ENCODE measurements around the gene REPIN1. TPM values are rescaled to one million over a fixed set of nuclear protein-coding genes. Genes with fewer than 3 reads are reported as not detected.

Gene REPIN1
- total RNA-seq, 1 experiment from 2014 or later, result 113 TPM

- peak; percentile 18 for DNase-seq (ENCODE audit: low spot score)
- ChIA-PET CTCF (no interaction called here), POLR2A (ENCODE audit: low non-redundant PET) (interaction anchor here (0.6 kb wide), 1 partner anchor 43 kb away, joined by 5 read pairs; no protein-coding TSS in a partner anchor)
- Histone ChIP-seq H3K4me1 (ENCODE audit: insufficient read depth, low read length, poor library complexity, severe bottlenecking) (peaks cover 34% of the 10 kb centered on the region), H3K27me3 (replicated peaks; ENCODE audit: insufficient read depth, low read depth, low read length, poor library complexity) (no peaks in the 10 kb centered on the region), H3K4me3 (ENCODE audit: low read depth, low read length, poor library complexity, severe bottlenecking) (peak overlapping the region; percentile 96), H3K27ac (ENCODE audit: low read depth, low read length, poor library complexity, severe bottlenecking) (peak overlapping the region; percentile 97), H3K9me3 (ENCODE audit: low read depth, low read length, poor library complexity, severe bottlenecking) (no peaks in the 10 kb centered on the region), H3K36me3 (ENCODE audit: insufficient read depth, low read length, poor library complexity, severe bottlenecking) (peaks cover 11% of the 10 kb centered on the region)
- no TSS peak for BruUV-seq (replicated peaks)
- TF ChIP-seq CTCF (conservative IDR thresholded peaks at IDR 0.05; ENCODE audit: low read depth, low read length) (no peak), EZH2 (IDR thresholded peaks at IDR 0.05; ENCODE audit: borderline replicate concordance, low read depth, low read length, poor library complexity, severe bottlenecking) (no peak)
- intact Hi-C loops (cut with micrococcal nuclease; ENCODE audit: unreplicated experiment), result no loop called here
Observed at GRCh38 chr7:150367677-150368095, 936 bp upstream of the REPIN1 start.

- no peaks in the 10 kb centered on the region for H3K9me3 ChIP-seq (ENCODE audit: low read depth, low read length, poor library complexity, severe bottlenecking)
- DNase-seq (ENCODE audit: low spot score), result peak; percentile 41
- H3K4me1 ChIP-seq (ENCODE audit: insufficient read depth, low read length, poor library complexity, severe bottlenecking), result peaks cover 25% of the 10 kb centered on the region
- ChIA-PET CTCF (no interaction called here), POLR2A (ENCODE audit: low non-redundant PET) (no interaction called here)
- peak overlapping the region; percentile 96 for H3K4me3 ChIP-seq (ENCODE audit: low read depth, low read length, poor library complexity, severe bottlenecking)
- H3K36me3 ChIP-seq (ENCODE audit: insufficient read depth, low read length, poor library complexity, severe bottlenecking), result peaks cover 22% of the 10 kb centered on the region
- H3K27ac ChIP-seq (ENCODE audit: low read depth, low read length, poor library complexity, severe bottlenecking), result peak overlapping the region; percentile 97
- no TSS peak for BruUV-seq (replicated peaks)
- H3K27me3 ChIP-seq (replicated peaks; ENCODE audit: insufficient read depth, low read depth, low read length, poor library complexity), result no peaks in the 10 kb centered on the region
- intact Hi-C loops (cut with micrococcal nuclease; ENCODE audit: unreplicated experiment), result no loop called here
- no peak for TF ChIP-seq CTCF (conservative IDR thresholded peaks at IDR 0.05; ENCODE audit: low read depth, low read length)
- no peak for TF ChIP-seq EZH2 (IDR thresholded peaks at IDR 0.05; ENCODE audit: borderline replicate concordance, low read depth, low read length, poor library complexity, severe bottlenecking)
Observed at GRCh38 chr7:150368884-150369747, 494 bp downstream of the REPIN1 start.

- POLR2A ChIA-PET (ENCODE audit: low non-redundant PET), result no interaction called here
- H3K4me3 ChIP-seq (ENCODE audit: low read depth, low read length, poor library complexity, severe bottlenecking), result peak overlapping the region; percentile 96
- DNase-seq (ENCODE audit: low spot score), result no peak
- no TSS peak for BruUV-seq (replicated peaks)
- intact Hi-C loops (cut with micrococcal nuclease; ENCODE audit: unreplicated experiment), result no loop called here
- H3K27me3 ChIP-seq (replicated peaks; ENCODE audit: insufficient read depth, low read depth, low read length, poor library complexity), result no peaks in the 10 kb centered on the region
- TF ChIP-seq CTCF (conservative IDR thresholded peaks at IDR 0.05; ENCODE audit: low read depth, low read length) (no peak), EZH2 (IDR thresholded peaks at IDR 0.05; ENCODE audit: borderline replicate concordance, low read depth, low read length, poor library complexity, severe bottlenecking) (no peak)
- peak overlapping the region; percentile 97 for H3K27ac ChIP-seq (ENCODE audit: low read depth, low read length, poor library complexity, severe bottlenecking)
- CTCF ChIA-PET, result no interaction called here
- H3K4me1 ChIP-seq (ENCODE audit: insufficient read depth, low read length, poor library complexity, severe bottlenecking), result peaks cover 23% of the 10 kb centered on the region
- H3K36me3 ChIP-seq (ENCODE audit: insufficient read depth, low read length, poor library complexity, severe bottlenecking), result peaks cover 28% of the 10 kb centered on the region
- no peaks in the 10 kb centered on the region for H3K9me3 ChIP-seq (ENCODE audit: low read depth, low read length, poor library complexity, severe bottlenecking)
Observed at GRCh38 chr7:150369748-150370501, 1.3 kb downstream of the REPIN1 start.

Measured in A673 (cell line).